HG02943 (cell line): ENCODE measurements around the gene PLEKHA7.
"Not testable (repeated sequence)": the region's sequence is repeated elsewhere in the genome, so short reads cannot be mapped to it uniquely, and the experiment has no call there.

Experiments
- ATAC-seq: cut with Tn5 transposase; IDR thresholded peaks from one replicate; pipeline ENCODE4 v1.9.1; 2021; ENCODE audit warnings: mild to moderate bottlenecking, low read depth, moderate library complexity; ENCODE audit not compliant: unreplicated experiment

Gene PLEKHA7

DNA sequence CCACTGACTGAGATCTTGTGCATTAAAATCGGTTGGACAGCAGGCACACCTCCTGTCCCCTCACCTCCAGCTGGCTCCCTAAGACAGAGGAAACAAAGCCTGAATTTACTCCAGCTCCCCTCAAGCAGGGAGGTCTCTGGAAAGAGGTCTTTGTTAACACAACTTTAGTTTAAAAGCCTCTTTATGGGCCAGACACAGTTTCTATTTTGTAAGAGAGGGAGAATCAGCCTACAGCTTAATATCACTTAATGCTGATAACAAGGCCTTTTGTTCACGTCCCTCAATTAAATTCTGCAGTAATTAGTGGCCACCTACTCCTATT, 36.3 kb downstream of the PLEKHA7 start:
- ATAC-seq: no peak

DNA sequence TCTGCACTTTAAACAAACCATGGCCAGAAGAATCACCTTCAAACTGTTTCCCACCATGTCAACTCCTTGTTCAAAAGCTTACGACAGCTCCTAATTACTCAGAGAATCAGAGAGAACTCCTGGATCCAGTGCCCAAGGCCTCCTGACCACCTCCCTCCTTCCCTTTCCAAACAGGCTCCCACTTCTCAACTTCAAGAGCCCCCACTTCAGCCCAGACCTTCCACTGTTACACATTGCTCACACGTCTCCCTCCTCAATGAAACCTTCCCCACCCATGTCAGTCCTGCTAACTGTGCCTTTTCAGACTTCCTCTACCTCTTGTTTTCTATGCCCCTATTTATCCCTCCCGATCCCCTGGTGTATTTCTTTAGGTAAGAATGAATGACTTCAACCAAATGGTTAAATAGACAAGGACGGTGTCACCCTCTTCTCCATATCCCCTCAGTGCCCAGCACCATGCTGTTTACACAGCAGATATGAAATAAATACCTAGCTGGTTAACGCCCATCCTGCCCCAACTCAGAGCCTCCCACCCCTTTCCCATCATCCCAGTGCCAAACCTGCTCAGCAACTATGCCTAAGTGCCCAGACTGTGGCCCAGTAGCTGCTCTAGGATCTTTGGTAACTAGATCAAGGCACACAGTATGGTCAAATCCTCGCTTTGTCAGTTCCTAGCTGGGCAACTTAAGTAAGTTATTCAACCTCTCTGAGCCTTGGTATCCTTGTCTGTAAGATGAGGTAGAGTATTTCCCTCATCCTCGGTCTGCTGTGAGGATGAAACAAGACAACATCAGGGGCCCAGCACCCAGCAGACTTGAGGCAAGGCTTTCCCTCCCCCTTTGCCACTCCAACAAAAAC, 36.8 kb downstream of the PLEKHA7 start:
- ATAC-seq: no peak

DNA sequence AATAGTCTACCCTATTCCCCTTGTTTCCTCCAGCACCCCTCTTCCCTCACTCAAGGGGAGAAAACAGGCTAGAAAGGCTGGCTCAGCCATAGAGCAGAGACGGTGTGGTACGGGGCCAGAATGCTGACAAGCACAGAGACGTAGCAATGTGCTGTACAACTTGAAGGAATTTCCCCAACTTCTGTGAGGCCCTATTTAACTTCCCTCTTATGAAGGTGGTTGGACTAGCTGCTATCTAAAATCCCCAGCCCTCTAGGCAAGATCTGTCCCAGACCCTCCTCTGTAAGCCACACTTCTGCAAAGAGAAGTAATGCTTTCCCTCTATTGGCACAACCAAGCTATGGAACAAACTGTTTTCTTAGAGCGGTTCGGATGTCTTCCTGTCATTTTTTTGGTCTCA, 37.8 kb downstream of the PLEKHA7 start:
- ATAC-seq: no peak

DNA sequence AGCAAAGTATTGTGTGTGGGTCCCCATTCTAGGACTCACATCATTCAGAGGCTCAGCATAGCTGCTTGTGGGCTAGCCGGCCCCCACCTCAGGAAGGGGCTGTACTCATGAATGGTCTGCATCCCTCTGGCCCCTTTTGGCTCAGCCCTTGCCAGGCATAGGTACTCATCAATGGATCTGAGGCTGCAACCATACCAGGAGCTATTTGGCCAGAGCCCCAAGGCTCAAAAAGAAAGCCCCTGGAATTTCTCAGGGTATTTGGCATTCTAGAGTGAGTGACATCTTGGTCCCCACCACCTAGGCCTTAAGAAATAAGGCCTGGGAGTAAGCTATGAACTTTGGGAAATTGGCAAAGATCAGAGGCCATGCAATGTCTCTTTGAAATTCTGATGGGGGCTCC, 38.3 kb downstream of the PLEKHA7 start:
- no peak for ATAC-seq

DNA sequence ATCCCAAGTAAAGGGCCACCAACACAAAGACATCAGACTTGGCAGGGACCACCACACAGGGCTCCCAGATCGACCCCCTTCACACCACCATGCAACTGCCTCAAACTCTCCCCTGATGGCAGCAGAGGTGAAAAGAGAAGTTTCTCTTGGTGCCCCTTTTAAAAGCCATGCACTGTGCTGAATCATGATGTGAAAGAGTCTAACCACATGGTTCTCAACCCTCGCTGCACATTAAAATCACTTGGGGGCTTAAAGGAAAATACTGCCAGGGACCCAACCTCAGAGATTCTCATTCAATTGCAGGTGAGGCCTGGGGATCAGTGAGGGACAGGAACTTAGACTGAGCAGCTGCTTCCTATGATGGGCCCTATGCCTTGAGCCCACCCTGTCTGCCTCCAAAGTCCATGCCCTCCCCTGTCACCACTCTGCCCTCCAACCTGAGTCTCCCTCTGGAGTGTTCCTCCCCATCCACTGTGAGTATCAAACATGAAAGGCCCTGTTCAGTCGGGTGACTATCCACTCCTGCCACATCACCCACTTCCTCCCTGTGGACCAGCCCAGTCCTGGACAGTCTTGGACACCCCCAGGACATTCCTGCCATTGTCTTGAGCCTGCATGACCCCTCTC, 40.8 kb downstream of the PLEKHA7 start:
- no peak for ATAC-seq

DNA sequence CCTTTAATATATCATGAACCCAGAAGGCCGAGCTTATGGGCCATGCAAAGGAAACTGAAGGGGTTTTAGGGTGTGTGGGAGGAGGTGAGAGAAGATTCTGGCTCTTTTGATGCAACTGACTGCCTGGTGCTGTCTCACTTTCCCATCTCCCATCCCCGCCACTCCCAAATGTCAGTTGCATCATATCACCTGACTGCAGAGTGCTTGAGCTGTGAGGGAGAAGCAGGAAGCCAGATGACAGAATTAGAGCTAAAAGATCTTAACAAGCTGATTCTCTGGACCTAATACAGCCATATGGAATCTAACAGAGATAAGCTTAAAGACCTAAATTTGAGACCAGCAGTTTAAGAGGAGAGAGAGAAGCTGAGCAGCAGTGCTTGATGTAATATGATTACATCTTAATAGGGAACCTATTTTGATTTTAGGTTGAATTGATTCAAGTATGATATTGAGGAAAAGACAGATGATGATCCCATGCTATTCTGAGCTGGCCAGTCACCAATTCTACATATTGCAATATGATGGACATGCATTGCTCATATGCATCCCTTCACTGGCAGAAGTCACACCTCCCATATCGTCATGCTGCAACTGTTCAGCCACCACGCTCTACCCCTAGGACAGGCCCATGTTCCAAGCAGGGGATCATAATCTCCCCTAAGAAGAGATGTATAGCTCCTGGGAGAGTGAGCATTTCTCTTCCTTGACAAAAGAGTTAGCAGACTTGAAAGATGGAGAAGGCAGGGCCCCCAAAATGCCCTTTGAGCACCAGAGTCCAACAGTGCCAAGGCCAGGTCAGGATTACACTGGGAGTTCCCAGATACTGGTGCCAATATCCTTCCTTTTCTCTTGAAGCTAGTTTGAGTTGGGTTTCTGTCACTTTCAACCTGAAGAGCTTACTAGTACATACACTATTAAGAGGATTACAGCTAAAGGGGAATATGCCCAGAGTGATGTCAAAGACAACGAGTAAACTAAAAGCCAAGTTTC, 44.9 kb downstream of the PLEKHA7 start:
- no peak for ATAC-seq

DNA sequence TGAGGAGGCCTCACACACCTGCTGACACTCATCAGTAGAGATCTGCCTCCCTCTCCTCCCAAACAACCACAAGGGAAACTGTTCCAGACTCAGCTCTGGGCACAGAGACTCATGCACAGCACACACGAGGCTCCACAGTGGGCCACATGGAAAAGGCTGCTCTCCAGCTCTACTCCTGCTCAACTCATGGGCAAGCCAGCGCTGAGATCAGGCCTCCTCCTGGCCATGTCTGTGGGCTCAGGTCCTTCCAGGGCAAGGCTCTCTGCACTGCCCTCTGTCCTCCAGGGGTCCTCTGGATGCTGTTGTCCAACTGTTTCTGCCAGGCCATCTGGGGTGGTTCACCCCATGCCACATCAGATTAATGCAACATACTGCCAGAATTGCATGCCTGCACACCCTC, 46.0 kb downstream of the PLEKHA7 start:
- ATAC-seq: no peak

DNA sequence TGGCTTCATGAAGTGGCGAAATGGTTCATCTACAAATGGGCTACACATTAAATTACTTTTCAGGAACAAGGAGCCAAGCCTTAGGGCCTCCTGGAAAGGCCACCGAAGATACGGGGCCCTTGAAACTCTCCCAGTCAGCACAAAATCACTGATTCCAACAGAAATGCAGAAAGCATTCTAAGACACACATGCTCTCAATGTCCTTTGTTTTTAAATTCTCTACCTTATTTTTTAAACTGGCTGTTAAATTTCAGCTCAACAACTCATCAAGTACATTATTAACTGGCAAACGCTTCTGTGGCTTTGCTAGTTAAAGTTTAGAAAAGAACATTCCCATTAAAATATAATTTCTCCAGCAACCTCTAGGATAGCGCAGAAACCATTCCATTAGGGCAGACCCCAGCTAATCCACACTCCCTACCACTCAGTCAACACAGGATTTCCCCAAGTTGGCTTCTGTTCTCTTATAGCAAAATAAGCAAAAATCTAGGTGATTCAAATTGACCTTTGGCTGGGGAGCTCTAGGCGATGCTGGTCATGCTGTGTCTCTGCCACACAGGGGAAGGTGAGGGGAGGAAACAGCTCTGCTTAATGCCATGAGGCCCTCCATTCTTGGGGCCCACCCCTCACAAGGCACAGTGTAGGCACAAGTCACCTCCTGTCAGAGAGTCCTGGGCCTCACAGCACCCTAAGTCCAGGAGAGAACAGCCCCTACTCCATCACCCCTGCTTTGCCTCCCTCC, 47.1 kb downstream of the PLEKHA7 start:
- ATAC-seq: no peak

DNA sequence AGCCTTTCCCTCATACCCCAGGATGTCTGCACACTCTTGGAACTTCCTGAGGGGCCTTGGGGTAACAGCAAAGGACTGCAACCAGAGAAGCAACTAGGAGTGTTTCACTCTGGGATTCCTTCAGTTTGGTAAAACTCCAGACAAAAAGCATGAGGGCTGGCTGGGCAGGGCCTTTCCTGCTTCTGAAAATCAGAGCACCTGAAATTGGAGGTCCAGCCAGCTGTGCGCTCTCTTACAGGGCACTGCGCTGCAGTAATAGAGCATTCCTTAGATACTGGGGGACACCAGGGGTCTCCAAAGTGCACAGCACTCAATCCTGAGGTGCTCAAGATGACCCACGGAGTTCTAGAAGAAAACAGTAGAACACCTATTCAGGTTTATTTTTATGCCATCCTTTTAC, 49.7 kb downstream of the PLEKHA7 start:
- no peak for ATAC-seq

DNA sequence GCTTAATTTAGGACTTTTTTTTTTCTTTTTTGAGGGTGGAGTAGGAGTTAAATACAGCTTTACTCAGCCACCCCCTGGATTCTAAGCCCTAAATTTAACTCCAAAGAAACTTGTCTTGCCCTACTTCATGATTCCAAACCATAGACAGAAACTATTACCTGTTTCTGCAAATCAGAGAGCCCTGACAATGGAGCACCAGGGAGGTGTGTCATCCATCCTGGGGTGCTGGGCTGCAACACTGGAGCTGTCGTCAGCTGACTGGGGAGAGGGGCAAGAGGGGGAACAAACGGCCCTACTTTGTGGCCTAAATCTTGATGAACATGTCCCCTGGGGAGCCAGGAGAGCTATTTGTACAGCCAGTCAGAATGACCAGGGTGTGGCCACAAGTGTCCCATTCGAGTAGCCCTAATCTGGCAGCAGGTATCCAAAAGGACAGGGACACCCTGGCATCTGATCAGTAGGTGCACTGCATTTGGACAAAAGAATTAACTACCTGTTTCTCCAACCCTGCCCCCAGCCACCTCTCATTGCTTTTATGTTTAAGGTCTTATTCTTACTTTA, 50.8 kb downstream of the PLEKHA7 start:
- no peak for ATAC-seq

DNA sequence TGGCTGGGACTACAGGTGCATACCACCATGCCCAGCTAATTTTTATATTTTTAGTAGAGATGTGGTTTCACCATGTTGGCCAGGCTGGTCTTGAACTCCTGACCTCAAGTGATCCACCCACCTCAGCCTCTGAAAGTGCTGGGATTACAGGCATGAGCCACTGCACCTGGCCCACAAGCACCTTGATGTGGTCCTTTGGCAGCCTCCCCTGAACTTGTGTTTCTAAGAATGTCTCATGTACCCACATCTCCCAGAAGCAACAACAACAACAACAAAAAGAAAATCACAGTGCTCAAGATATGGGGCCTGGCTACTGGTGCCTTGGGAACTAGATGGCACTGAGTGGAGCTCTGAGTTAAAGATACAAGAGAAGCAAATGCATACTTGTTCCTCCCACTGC, 51.6 kb downstream of the PLEKHA7 start:
- not testable (repeated sequence) for ATAC-seq

DNA sequence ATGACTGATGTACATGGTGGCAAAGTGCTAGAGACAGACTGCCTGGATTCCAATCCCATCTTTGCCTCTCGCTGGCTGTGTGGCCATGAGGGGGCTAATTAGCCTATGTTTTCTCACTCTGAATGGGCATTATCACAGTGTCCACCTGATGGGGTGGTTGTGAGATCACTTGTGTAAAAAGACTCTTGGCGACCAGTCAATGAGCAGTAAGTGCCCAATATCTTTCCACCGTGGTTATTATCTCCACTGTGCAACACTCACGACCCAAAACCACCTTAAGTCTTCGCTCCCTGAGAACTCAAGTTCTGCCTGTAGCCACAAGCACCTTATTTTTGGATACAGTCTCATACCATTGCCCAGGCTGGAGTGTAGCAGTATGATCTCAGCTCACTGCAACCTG, 52.1 kb downstream of the PLEKHA7 start:
- ATAC-seq: no peak

DNA sequence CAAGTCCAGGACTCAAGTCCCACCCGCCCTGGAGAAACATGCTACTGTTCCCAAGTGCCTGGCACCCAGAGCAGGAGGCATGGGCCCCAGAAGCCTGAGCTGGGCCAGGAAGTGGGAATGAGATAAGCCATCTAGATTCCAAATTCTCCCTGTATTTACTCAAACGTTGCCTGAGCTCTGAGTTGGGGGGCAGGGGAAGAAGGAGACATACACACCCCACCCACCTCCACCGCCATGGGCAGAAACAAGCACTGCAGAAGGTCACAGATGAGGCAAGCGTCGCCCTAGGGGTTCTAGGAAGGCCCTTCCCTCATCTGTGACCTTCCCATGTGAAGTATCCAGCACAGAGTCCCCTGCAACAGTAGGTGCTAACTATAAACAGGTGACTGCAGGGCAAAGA, 54.0 kb downstream of the PLEKHA7 start:
- no peak for ATAC-seq

DNA sequence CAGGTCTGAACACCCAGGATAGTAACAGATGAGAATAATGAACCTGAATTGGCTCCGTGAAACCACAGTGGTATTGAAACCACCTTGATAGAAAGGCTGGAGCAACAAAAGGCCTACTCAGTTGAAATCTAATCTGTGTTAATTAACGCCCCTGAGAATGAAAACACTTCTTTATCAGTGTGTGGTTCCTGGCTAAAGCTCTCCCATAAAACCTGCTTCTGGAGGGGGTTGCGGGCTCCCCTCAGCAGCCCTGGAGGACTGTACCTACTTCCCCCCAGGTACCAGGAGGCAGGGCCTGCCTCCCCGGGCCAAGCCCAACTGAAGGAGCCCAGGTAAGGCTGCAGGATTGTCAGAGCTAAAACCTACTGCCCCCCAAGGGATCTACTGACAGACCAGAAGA, 54.6 kb downstream of the PLEKHA7 start:
- no peak for ATAC-seq

DNA sequence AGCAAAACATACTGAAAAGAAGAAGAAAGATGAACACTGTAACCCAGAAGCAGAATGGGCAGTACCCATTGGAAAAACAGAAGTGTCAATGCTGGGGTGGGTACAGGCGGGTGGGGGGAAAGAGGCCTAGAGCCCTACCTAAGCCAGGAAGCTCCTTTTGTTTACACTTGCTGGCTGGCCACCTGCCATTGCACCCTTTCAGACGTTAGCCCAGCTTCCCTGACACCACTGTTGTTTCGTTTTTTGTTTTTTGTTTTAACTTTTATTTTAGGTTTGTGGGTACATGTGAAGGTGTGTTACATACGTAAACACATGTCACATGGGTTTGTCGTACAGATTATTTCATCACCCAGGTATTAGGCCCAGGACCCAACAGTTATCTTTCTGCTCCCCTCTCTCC, 55.4 kb downstream of the PLEKHA7 start:
- ATAC-seq: no peak

DNA sequence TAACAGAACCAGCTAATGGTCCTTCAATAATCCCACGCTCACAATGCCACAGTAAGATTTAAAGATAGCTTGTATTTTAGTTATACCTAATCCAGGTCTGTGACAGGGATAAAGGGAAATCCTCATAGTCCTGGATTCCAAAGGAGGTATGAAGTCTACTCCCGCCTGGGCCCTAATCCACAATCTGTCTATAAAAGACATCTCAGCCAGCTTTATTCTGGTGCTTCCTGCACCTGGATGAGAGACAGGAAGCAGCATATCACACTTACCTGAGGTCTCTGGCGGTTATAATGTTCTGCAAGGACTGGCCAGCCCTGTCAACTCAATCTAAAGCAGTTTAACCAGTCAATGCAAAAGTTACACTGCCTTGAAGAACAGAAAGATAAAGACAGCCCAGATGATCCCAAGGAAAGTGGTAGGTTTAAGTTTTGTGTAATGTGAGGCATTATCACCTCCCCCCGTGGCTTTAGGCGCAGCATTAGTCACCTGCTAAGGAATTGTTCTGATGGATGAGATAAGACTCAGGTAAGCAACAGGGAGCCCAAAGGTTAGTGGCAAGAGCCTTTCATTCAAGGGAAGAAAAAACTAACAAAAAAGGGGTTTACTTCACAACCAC, 57.6 kb downstream of the PLEKHA7 start:
- no peak for ATAC-seq

DNA sequence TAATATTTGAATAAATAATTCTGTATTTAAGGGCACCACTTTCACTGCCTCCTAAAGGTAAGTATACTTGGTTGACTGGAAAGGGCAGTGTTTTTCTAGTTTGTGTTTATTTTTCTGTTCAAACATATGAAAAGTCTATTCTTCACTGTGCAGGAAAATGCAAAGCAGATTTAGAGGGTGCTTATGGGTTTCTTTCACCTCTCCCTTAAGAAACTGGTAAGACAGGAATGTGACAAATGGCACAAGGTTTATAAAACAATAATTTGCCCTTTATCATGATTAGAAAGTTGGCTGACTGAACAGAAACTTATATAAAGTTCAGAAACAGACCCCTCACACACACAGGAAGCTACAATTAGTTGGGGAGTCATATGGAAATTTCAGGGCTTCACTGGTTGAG, 60.6 kb downstream of the PLEKHA7 start:
- no peak for ATAC-seq

DNA sequence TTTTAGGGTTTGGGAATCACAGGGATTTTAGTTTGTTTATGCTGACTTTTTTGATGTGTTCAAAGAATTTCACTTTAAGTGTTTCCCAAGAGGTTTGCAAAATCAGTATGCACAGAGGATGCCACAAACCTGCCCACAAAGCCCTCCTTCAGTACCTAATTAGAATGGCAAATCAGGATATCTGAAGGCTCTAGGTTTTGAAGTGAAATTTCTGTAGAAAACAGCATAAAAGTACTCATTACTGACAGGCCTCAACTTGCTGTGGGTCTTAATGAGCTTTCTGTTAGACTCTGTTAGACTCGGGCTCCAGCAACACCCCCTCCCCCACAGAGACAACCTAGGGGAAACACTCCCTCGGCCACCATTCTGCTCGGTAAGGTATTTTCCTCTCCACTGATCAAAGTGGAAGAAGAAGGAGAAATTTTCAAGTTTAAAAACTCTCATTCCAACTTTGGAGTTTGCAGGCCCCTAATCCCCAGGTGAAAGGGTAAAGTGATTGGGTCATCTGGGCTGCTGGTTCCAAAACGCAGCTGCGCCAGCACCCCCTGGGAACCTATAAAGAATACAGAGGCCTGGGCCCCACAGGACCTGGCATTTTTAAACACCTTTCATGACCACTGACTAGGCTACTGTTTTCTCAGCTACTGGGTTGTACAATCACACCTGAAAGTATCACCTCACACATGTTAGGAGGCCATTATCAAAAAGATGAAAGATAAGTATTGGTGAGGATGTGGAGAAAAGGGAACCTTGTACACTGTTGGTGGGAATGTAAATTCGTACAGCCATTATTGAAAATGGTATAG, 67.5 kb downstream of the PLEKHA7 start:
- ATAC-seq: no peak
